K562 (cell line): ENCODE measurements around the gene DYNC2LI1. TPM values are rescaled to one million over a fixed set of nuclear protein-coding genes. Genes with fewer than 3 reads are reported as not detected.

Experiments
- ATAC-seq: fragments of 200-7000 bp; cut with Tn5 transposase; 3 replicates; pipeline ENCODE4 v1.9.1; 2020; ENCODE audit warnings: moderate library complexity
- BruUV-seq: library from RNA; stranded (reverse); fragments of 400-500 nt; replicated peaks from 2 replicates; lab custom pipeline; 2021; lab: Mats Ljungman, UMichigan
- CTCF ChIA-PET: fragments of 300-600 bp; formaldehyde crosslinking; extraction: SDS; loops from one replicate; lab custom pipeline; 2021; ENCODE audit warnings: low intra/inter-chr PET ratio; lab: Yijun Ruan, JAX
- POLR2A ChIA-PET: fragments of 300-600, 350-650 bp; sonication (Branson Sonifier 250); formaldehyde crosslinking; extraction: SDS; loops from one replicate; lab custom pipeline; 2021; ENCODE audit warnings: antibody characterized with exemption, inconsistent platforms; lab: Yijun Ruan, JAX
- DNase-seq, 4 experiments: peaks; one replicate each; pipeline versions ENCODE4 v3.0.0 to v3.0.0-alpha.2; 2011 to 2018; ENCODE audit warnings: low spot score in 3 of 4, mixed read lengths in 3 of 4; ENCODE audit errors: extremely low read depth in 1 of 4
- FAIRE-seq: peaks from 2 replicates; lab custom pipeline; 2011; peaks lifted over from hg19 to GRCh38; lab: Jason Lieb, UNC
- H2AFZ ChIP-seq: 2 replicates; pipeline ENCODE4 v1.6.0; 2011; ENCODE audit warnings: low read depth, low read length, control low read depth, inconsistent platforms
- H3K27ac ChIP-seq: fragments of 200-600 bp; 3 replicates; pipeline ENCODE4 v1.8.0; 2011; ENCODE audit warnings: low read depth, mild to moderate bottlenecking, control low read depth, inconsistent platforms, low read length, moderate library complexity, mixed read lengths; ENCODE audit errors: extremely low read depth
- H3K27me3 ChIP-seq, 2 experiments: fragments of 300-600 bp in 1 of 2; 2 replicates in 1 of 2; 3 replicates in 1 of 2; pipeline versions ENCODE4 v1.6.0 to v1.8.0; 2011; ENCODE audit warnings: inconsistent platforms in 2 of 2, low read length in 2 of 2, mild to moderate bottlenecking in 1 of 2, mixed read lengths in 1 of 2, moderate library complexity in 1 of 2; ENCODE audit not compliant: control insufficient read depth in 2 of 2, insufficient read depth in 2 of 2
- H3K36me3 ChIP-seq: fragments of 300-600 bp; 3 replicates; pipeline ENCODE4 v1.8.0; 2011; ENCODE audit warnings: mild to moderate bottlenecking, low read length, inconsistent platforms; ENCODE audit not compliant: control insufficient read depth, insufficient read depth
- H3K4me1 ChIP-seq, 2 experiments: fragments of 200-600 bp in 1 of 2; replicated peaks in 1 of 2; 2 replicates in 1 of 2; 3 replicates in 1 of 2; pipeline versions ENCODE4 v1.5.1 to v1.8.0; 2011; ENCODE audit warnings: inconsistent platforms in 2 of 2, low read length in 2 of 2, mild to moderate bottlenecking in 1 of 2, mixed read lengths in 1 of 2, moderate library complexity in 1 of 2; ENCODE audit not compliant: control insufficient read depth in 2 of 2, insufficient read depth in 2 of 2
- H3K4me2 ChIP-seq: 2 replicates; pipeline ENCODE4 v1.6.1; 2011; ENCODE audit warnings: low read length, control low read depth, inconsistent platforms, mixed read lengths; ENCODE audit not compliant: insufficient read depth
- H3K4me3 ChIP-seq: fragments of 200-600 bp; sonication (generic), shearing (Covaris generic); 2 replicates; pipeline ENCODE4 v1.5.1; 2016; ENCODE audit warnings: control low read depth, inconsistent platforms
- H3K79me2 ChIP-seq: fragments of 200-600 bp; 3 replicates; pipeline ENCODE4 v1.8.0; 2011; ENCODE audit warnings: low read length, inconsistent platforms; ENCODE audit not compliant: control insufficient read depth, insufficient read depth
- H3K9ac ChIP-seq, 2 experiments: 2 replicates each; pipeline versions ENCODE4 v1.6.0 to v1.6.1; 2011; ENCODE audit warnings: low read depth in 2 of 2, low read length in 2 of 2, control low read depth in 1 of 2, inconsistent platforms in 1 of 2, mild to moderate bottlenecking in 1 of 2, mixed read lengths in 1 of 2; ENCODE audit not compliant: insufficient read depth in 1 of 2
- H3K9me1 ChIP-seq: one replicate; pipeline ENCODE4 v1.6.0; 2011; ENCODE audit warnings: inconsistent platforms, mild to moderate bottlenecking, low read length, moderate library complexity; ENCODE audit not compliant: control insufficient read depth, insufficient read depth
- H3K9me3 ChIP-seq: replicated peaks from 2 replicates; pipeline ENCODE4 v1.5.1; 2011; ENCODE audit warnings: low read depth, low read length, inconsistent platforms; ENCODE audit not compliant: control insufficient read depth, insufficient read depth
- H4K20me1 ChIP-seq: replicated peaks from 2 replicates; pipeline ENCODE4 v1.6.1; 2011; ENCODE audit warnings: low read length, inconsistent platforms, mixed read lengths; ENCODE audit not compliant: control insufficient read depth, insufficient read depth
- EWSR1 ChIP-seq: fragments of 450-650 bp; IDR thresholded peaks from 2 replicates; pipeline ENCODE4 v1.6.1; 2018; ENCODE audit warnings: borderline replicate concordance, mild to moderate bottlenecking, low read depth, moderate library complexity; ENCODE audit not compliant: partially characterized antibody
- KAT8 ChIP-seq: fragments of 450-650 bp; IDR thresholded peaks from 2 replicates; pipeline ENCODE4 v1.6.1; 2016; ENCODE audit warnings: low read depth, mild to moderate bottlenecking
- RAD21 ChIP-seq, 2 experiments: fragments of 250-450 bp in 1 of 2; fragments of 450-650 bp in 1 of 2; sonication (Bioruptor Pico) in 1 of 2; formaldehyde crosslinking in 1 of 2; IDR thresholded peaks in 1 of 2; conservative IDR thresholded peaks in 1 of 2; 2 replicates each; pipeline versions ENCODE4 v1.4.0 to v1.8.0; 2020 to 2022; ENCODE audit warnings: mild to moderate bottlenecking in 2 of 2, moderate library complexity in 1 of 2
- SMC3 ChIP-seq: conservative IDR thresholded peaks from 2 replicates; pipeline ENCODE4 v1.6.1; 2011; ENCODE audit warnings: low read depth, low read length, improper control_type of control experiment; ENCODE audit not compliant: insufficient read depth
- WGBS: fragments of 100-300 bp; shearing (Covaris generic); methylation state at CpG from one replicate; pipeline ENCODE4 v1.1.6; 2016; ENCODE audit warnings: low coverage, mixed read lengths; ENCODE audit not compliant: insufficient coverage; ENCODE audit errors: missing lambda C conversion rate; 5-methylcytosine and 5-hydroxymethylcytosine counted together
- in situ Hi-C: fragments of 300-500 bp; cut with MboI; formaldehyde crosslinking; loops from 4 replicates; pipeline ENCODE4 v1.15.0; 2018; ENCODE audit warnings: inconsistent platforms, mixed read lengths
- intact Hi-C: fragments of 100-400 bp; cut with micrococcal nuclease; formaldehyde crosslinking; loops from 2 replicates; pipeline ENCODE4 v1.14.2; 2022
- polyA plus RNA-seq, 8 experiments: library from polyadenylated mRNA; depleted of rRNA in 4 of 8; stranded (reverse) in 5 of 8; unstranded in 3 of 8; fragments of >200 nt; fragmentation: Nextera tagmentation in 2 of 8; fragmentation: Illumina TruSeq in 1 of 8; extraction: Ambion mirVana in 2 of 8; extraction: Trizol in 1 of 8; gene quantifications; 2 replicates each; pipeline versions ENCODE4 v1.2.1 to v1.2.3, GENCODE V29; 2011 to 2014; ENCODE audit warnings: inconsistent platforms in 1 of 8, missing spikeins in 1 of 8
- total RNA-seq, 7 experiments: library from RNA; depleted of rRNA in 6 of 7; stranded (reverse); fragments of >200 nt in 6 of 7; fragmentation: Illumina TruSeq in 2 of 7; extraction: Trizol in 2 of 7; gene quantifications; 2 replicates each; pipeline versions ENCODE4 v1.2.1 to v1.2.3, GENCODE V29; 2011 to 2021; ENCODE audit warnings: low replicate concordance in 1 of 7
- TF ChIP-seq, protein P1 (sequence below), 3 experiments: IDR thresholded peaks in 2 of 3; conservative IDR thresholded peaks in 1 of 3; 2 replicates each; pipeline ENCODE4 v1.5.1; 2011 to 2012; ENCODE audit warnings: low read length in 3 of 3, mild to moderate bottlenecking in 3 of 3, control low read depth in 2 of 3, improper control_type of control experiment in 1 of 3, inconsistent platforms in 1 of 3, low read depth in 1 of 3, mixed read lengths in 1 of 3, moderate library complexity in 1 of 3; ENCODE audit not compliant: insufficient read depth in 2 of 3

DYNC2LI1 gene
- total and polyA plus RNA-seq, 9 of the 15 experiments (the other 6 are each of a cell fraction or from before 2014, with no cell fraction given) = 12.5 to 42.2 (median 25.8) TPM

GRCh38 chr2:43798300-43798699 lies 24.5 kb downstream of the DYNC2LI1 start:
- WGBS = 10% methylated on average over 4 of the region's 4 CpGs
- intact Hi-C loops = no loop called here
- Histone ChIP-seq H2AFZ (no peak overlapping the region), H3K27me3 (no peaks in the 10 kb centered on the region), H3K36me3 (no peaks in the 10 kb centered on the region; the same call in 2 of the 3 replicates), H3K27ac (no peak overlapping the region), H3K9ac (no peak overlapping the region), H3K4me1 (no peaks in the 10 kb centered on the region), H3K9me1 (no peaks in the 10 kb centered on the region), H3K4me3 (no peak overlapping the region), H4K20me1 (no peaks in the 10 kb centered on the region), H3K4me2 (no peak overlapping the region), H3K9me3 (no peaks in the 10 kb centered on the region), H3K79me2 (no peaks in the 10 kb centered on the region)
- FAIRE-seq = peak; percentile 67
- CTCF ChIA-PET = no interaction called here
- peak; percentile 78 for ATAC-seq
- no TSS peak for BruUV-seq
- DNase-seq = peak; percentile 6 to 32 (median 28)
- POLR2A ChIA-PET = no interaction called here
- in situ Hi-C loops = no loop called here
- TF ChIP-seq RAD21 (CRISPR knock-in tag; conservative IDR thresholded peaks at IDR 0.05 in 1 of 2, IDR thresholded peaks at IDR 0.05 in 1 of 2) = peak in 1 of 2 experiments; percentile 42; a peak in 1 of 4 replicates
- TF ChIP-seq, protein P1, sequence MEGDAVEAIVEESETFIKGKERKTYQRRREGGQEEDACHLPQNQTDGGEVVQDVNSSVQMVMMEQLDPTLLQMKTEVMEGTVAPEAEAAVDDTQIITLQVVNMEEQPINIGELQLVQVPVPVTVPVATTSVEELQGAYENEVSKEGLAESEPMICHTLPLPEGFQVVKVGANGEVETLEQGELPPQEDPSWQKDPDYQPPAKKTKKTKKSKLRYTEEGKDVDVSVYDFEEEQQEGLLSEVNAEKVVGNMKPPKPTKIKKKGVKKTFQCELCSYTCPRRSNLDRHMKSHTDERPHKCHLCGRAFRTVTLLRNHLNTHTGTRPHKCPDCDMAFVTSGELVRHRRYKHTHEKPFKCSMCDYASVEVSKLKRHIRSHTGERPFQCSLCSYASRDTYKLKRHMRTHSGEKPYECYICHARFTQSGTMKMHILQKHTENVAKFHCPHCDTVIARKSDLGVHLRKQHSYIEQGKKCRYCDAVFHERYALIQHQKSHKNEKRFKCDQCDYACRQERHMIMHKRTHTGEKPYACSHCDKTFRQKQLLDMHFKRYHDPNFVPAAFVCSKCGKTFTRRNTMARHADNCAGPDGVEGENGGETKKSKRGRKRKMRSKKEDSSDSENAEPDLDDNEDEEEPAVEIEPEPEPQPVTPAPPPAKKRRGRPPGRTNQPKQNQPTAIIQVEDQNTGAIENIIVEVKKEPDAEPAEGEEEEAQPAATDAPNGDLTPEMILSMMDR (IDR thresholded peaks at IDR 0.05 in 2 of 3, conservative IDR thresholded peaks at IDR 0.05 in 1 of 3; ENCODE audit: insufficient read depth in 2 of 3, low read depth in 1 of 3, low read length in 3 of 3) = peak in 2 of 3 experiments; percentile 49 to 50; a peak in 4 of 6 replicates
- TF ChIP-seq SMC3 = peak; percentile 34; the same call in 1 of the 2 replicates
- no peak for TF ChIP-seq KAT8
- TF ChIP-seq EWSR1 = peak; percentile 49
